Spleen (tissue), 11 donors: ENCODE measurements around the gene NPC1. TPM values are rescaled to one million over a fixed set of nuclear protein-coding genes. Genes with fewer than 3 reads are reported as not detected.

Experiments used
- DNase-seq: peaks from one replicate; pipeline ENCODE4 v3.0.0-alpha.2; 2020
- H3K27ac ChIP-seq, 8 donors: fragments of 200-600 bp; sonication (generic) in 7 of 8; 1 replicate in 4 of 8; 2 replicates in 4 of 8; pipeline versions ENCODE4 v1.5.0 to v1.8.0; 2016 to 2021; ENCODE audit warnings: inconsistent platforms in 4 of 8, mild to moderate bottlenecking in 4 of 8, moderate library complexity in 1 of 8
- H3K27me3 ChIP-seq, 7 donors: fragments of 200-600 bp; sonication (generic) in 6 of 7; replicated peaks in 1 of 7; 1 replicate in 4 of 7; 2 replicates in 3 of 7; pipeline versions ENCODE4 v1.5.0 to v1.8.0; 2016 to 2021; ENCODE audit warnings: inconsistent platforms in 3 of 7, mild to moderate bottlenecking in 1 of 7
- H3K36me3 ChIP-seq, 6 donors: fragments of 200-600 bp; sonication (generic) in 5 of 6; 1 replicate in 4 of 6; 2 replicates in 2 of 6; pipeline versions ENCODE4 v1.5.0 to v1.8.0; 2016 to 2021; ENCODE audit warnings: inconsistent platforms in 2 of 6
- H3K4me1 ChIP-seq, 6 donors: fragments of 200-600 bp; sonication (generic) in 5 of 6; 1 replicate in 3 of 6; 2 replicates in 3 of 6; pipeline versions ENCODE4 v1.5.0 to v1.8.0; 2016 to 2021; ENCODE audit warnings: inconsistent platforms in 3 of 6
- H3K4me3 ChIP-seq, 8 donors: fragments of 200-600 bp; sonication (generic) in 7 of 8; 1 replicate in 4 of 8; 2 replicates in 4 of 8; pipeline versions ENCODE4 v1.5.0 to v1.8.0; 2016 to 2021; ENCODE audit warnings: inconsistent platforms in 4 of 8, mild to moderate bottlenecking in 4 of 8, moderate library complexity in 2 of 8
- H3K9me3 ChIP-seq, 8 donors: fragments of 200-600 bp; sonication (generic) in 7 of 8; 1 replicate in 4 of 8; 2 replicates in 4 of 8; pipeline versions ENCODE4 v1.5.0 to v1.8.0; 2016 to 2021; ENCODE audit warnings: inconsistent platforms in 4 of 8
- CTCF ChIP-seq, 11 experiments: fragments of 200-600 bp in 7 of 11; fragments of 450-650 bp in 4 of 11; sonication (generic) in 4 of 11; IDR thresholded peaks in 8 of 11; conservative IDR thresholded peaks in 3 of 11; 1 replicate in 7 of 11; 2 replicates in 4 of 11; pipeline versions ENCODE4 v1.4.0 to v1.8.0; 2016 to 2021; ENCODE audit warnings: antibody characterized with exemption in 11 of 11, inconsistent platforms in 4 of 11, mild to moderate bottlenecking in 1 of 11
- POLR2A ChIP-seq, 3 donors: fragments of 450-650 bp; IDR thresholded peaks; one replicate each; pipeline ENCODE4 v1.5.1; 2017; ENCODE audit warnings: antibody characterized with exemption in 3 of 3, mild to moderate bottlenecking in 1 of 3
- POLR2AphosphoS5 ChIP-seq, 3 donors: sonication (generic); formaldehyde crosslinking; IDR thresholded peaks; one replicate each; pipeline ENCODE4 v1.5.1; 2017; ENCODE audit warnings: antibody characterized with exemption in 3 of 3
- WGBS, 5 donors: extraction: QIAGEN DNeasy Blood & Tissue Kit in 3 of 5; methylation state at CpG; one replicate each; pipeline versions ENCODE4 v1.1.5 to v1.1.7; 2013 to 2018; 5-methylcytosine and 5-hydroxymethylcytosine counted together
- intact Hi-C: fragments of 100-400 bp; cut with DNase I; formaldehyde crosslinking; loops from one replicate; pipeline ENCODE4 v1.15.0; 2023; ENCODE audit warnings: low total_unique reads
- polyA plus RNA-seq, 3 donors: library from polyadenylated mRNA; stranded (reverse); fragments of 200-250 nt; gene quantifications; one replicate each; pipeline ENCODE4 v1.2.1, GENCODE V29; 2013
- total RNA-seq, 7 donors: library from RNA; depleted of rRNA in 3 of 7; stranded (reverse); fragments of >200 nt in 3 of 7; fragmentation: NEBNext Ultra II Directional in 4 of 7; extraction: Animal tissue kit (Norgen Biotek cat#: 25700) in 4 of 7; gene quantifications; one replicate each; pipeline versions ENCODE4 v1.1.0 to v1.2.1, GENCODE V29; 2016 to 2021
- donor health status: healthy with polysubstance abuse.
- donor health status: DM: no; HTN: no; CAD: no; lungs with moderate emphysema.
- donor health status: DM: no; HTN: no; CAD: no.
- donor health status: Bipolar disorder and iron deficiency.
- donor health status: healthy.
- donor health status: DM: no; HTN: no; CAD: no.
- donor health status: DM: yes; HTN: yes; CAD: no.

The NPC1 gene
- total and polyA plus RNA-seq, 10 donors = 8.1 to 84.2 (median 56.0) TPM

GRCh38 chr18:23548719-23549118 is 37.6 kb downstream of the NPC1 start:
- Histone ChIP-seq H3K27me3 (no peaks in the 10 kb centered on the region), H3K4me1 (no peaks in the 10 kb centered on the region), H3K4me3 (no peak overlapping the region), H3K27ac (no peak overlapping the region), H3K36me3 (peaks cover 0 to 100% (median 86%) of the 10 kb centered on the region in 6 donors), H3K9me3 (no peaks in the 10 kb centered on the region)
- no peak for DNase-seq
- WGBS, 5 donors = 93 to 99% (median 97%) methylated on average over 3 of the region's 3 CpGs
- intact Hi-C loops = no loop called here
- TF ChIP-seq POLR2AphosphoS5 (IDR thresholded peaks at IDR 0.05) = no peak
- no peak for TF ChIP-seq POLR2A (IDR thresholded peaks at IDR 0.05)
- TF ChIP-seq CTCF (IDR thresholded peaks at IDR 0.05 in 8 of 11, conservative IDR thresholded peaks at IDR 0.05 in 3 of 11) = no peak

GRCh38 chr18:23548275-23548674 is 38.0 kb downstream of the NPC1 start:
- H3K36me3 ChIP-seq = peaks cover 0 to 100% (median 86%) of the 10 kb centered on the region in 6 donors
- intact Hi-C loops = no loop called here
- H3K27ac ChIP-seq = no peak overlapping the region
- H3K9me3 ChIP-seq = no peaks in the 10 kb centered on the region
- no peaks in the 10 kb centered on the region for H3K27me3 ChIP-seq
- no peaks in the 10 kb centered on the region for H3K4me1 ChIP-seq
- WGBS, 5 donors = 83 to 93% (median 89%) methylated on average over 2 of the region's 2 CpGs
- no peak for DNase-seq
- no peak overlapping the region for H3K4me3 ChIP-seq
- TF ChIP-seq CTCF (IDR thresholded peaks at IDR 0.05 in 8 of 11, conservative IDR thresholded peaks at IDR 0.05 in 3 of 11) (no peak), POLR2A (IDR thresholded peaks at IDR 0.05) (no peak), POLR2AphosphoS5 (IDR thresholded peaks at IDR 0.05) (no peak)

- 65 to 94% (median 76%) methylated on average over 3 of the region's 3 CpGs for WGBS, 5 donors
- peaks cover 0 to 100% (median 86%) of the 10 kb centered on the region in 6 donors for H3K36me3 ChIP-seq
Observed at GRCh38 chr18:23547846-23548245, 38.5 kb downstream of the NPC1 start.

GRCh38 chr18:23547306-23547705 is 39.0 kb downstream of the NPC1 start:
- intact Hi-C loops = no loop called here
- Histone ChIP-seq H3K9me3 (no peaks in the 10 kb centered on the region), H3K4me3 (no peak overlapping the region), H3K27me3 (no peaks in the 10 kb centered on the region), H3K4me1 (peaks cover 0 to 8% (median 2%) of the 10 kb centered on the region in 6 donors), H3K27ac (no peak overlapping the region), H3K36me3 (peaks cover 0 to 100% (median 86%) of the 10 kb centered on the region in 6 donors)
- DNase-seq = no peak
- 88 to 95% (median 93%) methylated on average over 3 of the region's 3 CpGs for WGBS, 5 donors
- TF ChIP-seq CTCF (IDR thresholded peaks at IDR 0.05 in 8 of 11, conservative IDR thresholded peaks at IDR 0.05 in 3 of 11) (no peak), POLR2A (IDR thresholded peaks at IDR 0.05) (no peak), POLR2AphosphoS5 (IDR thresholded peaks at IDR 0.05) (no peak)

More at GRCh38 chr18:23547846-23548245, 38.5 kb downstream of the NPC1 start:
- no peaks in the 10 kb centered on the region for H3K27me3 ChIP-seq
- no peak for DNase-seq
- H3K4me1 ChIP-seq = peaks cover 0 to 3% (median 0%) of the 10 kb centered on the region in 6 donors
- no peak overlapping the region for H3K27ac ChIP-seq
- TF ChIP-seq CTCF (IDR thresholded peaks at IDR 0.05 in 8 of 11, conservative IDR thresholded peaks at IDR 0.05 in 3 of 11) (no peak), POLR2A (IDR thresholded peaks at IDR 0.05) (no peak), POLR2AphosphoS5 (IDR thresholded peaks at IDR 0.05) (no peak)
- intact Hi-C loops = no loop called here
- no peaks in the 10 kb centered on the region for H3K9me3 ChIP-seq
- H3K4me3 ChIP-seq = no peak overlapping the region
